Vagina (tissue), 2 donors: ENCODE data around the gene NUP62. TPM values are rescaled to one million over a fixed set of nuclear protein-coding genes. Genes with fewer than 3 reads are reported as not detected.

Experiments
- DNase-seq, 2 donors: peaks; one replicate each; pipeline ENCODE4 v3.0.0-alpha.2; 2017; ENCODE audit errors: extremely low spot score in 2 of 2
- H3K27ac ChIP-seq: fragments of 200-600 bp; sonication (generic); one replicate; pipeline ENCODE4 v1.5.1; 2019
- H3K27me3 ChIP-seq: fragments of 200-600 bp; sonication (generic); one replicate; pipeline ENCODE4 v1.5.1; 2019
- H3K36me3 ChIP-seq, 2 donors: fragments of 200-600 bp; sonication (generic); one replicate each; pipeline ENCODE4 v1.5.1; 2017 to 2019
- H3K4me1 ChIP-seq: fragments of 200-600 bp; sonication (generic); one replicate; pipeline ENCODE4 v1.5.1; 2019
- H3K4me3 ChIP-seq, 2 donors: fragments of 200-600 bp; sonication (generic); 1 replicate in 1 of 2; 2 replicates in 1 of 2; pipeline ENCODE4 v1.5.1; 2016 to 2019
- H3K9me3 ChIP-seq: fragments of 200-600 bp; sonication (generic); one replicate; pipeline ENCODE4 v1.5.1; 2019
- POLR2A ChIP-seq, 2 donors: fragments of 450-650 bp; IDR thresholded peaks; one replicate each; pipeline ENCODE4 v1.6.1; 2017; ENCODE audit warnings: antibody characterized with exemption in 2 of 2, mild to moderate bottlenecking in 2 of 2, moderate library complexity in 2 of 2
- POLR2AphosphoS5 ChIP-seq, 2 donors: sonication (generic); formaldehyde crosslinking; IDR thresholded peaks; one replicate each; pipeline ENCODE4 v1.9.0; 2017; ENCODE audit warnings: antibody characterized with exemption in 2 of 2, mild to moderate bottlenecking in 2 of 2, low read depth in 1 of 2; ENCODE audit not compliant: insufficient read depth in 1 of 2
- intact Hi-C: fragments of 100-400 bp; cut with DNase I; formaldehyde crosslinking; loops from one replicate; pipeline ENCODE4 v1.15.1; 2023
- total RNA-seq: library from RNA; depleted of rRNA; stranded (reverse); fragments of >200 nt; gene quantifications from one replicate; pipeline ENCODE4 v1.2.3, GENCODE V29; 2016
- TF ChIP-seq, protein P1 (sequence below), 3 experiments: fragments of 450-650 bp in 2 of 3; fragments of 200-600 bp in 1 of 3; sonication (generic) in 1 of 3; IDR thresholded peaks; one replicate each; pipeline ENCODE4 v1.5.1; 2017 to 2019; ENCODE audit warnings: antibody characterized with exemption in 3 of 3, mild to moderate bottlenecking in 2 of 3, moderate library complexity in 2 of 3

The NUP62 gene
- total RNA-seq, 1 donor from 2014 or later = 38.5 TPM

GRCh38 chr19:49940482-49940791 lies 11.1 kb upstream of the NUP62 start:
- Histone ChIP-seq H3K4me1 (peaks cover 9% of the 10 kb centered on the region), H3K9me3 (no peaks in the 10 kb centered on the region), H3K27ac (no peak overlapping the region), H3K36me3 (no peaks in the 10 kb centered on the region), H3K27me3 (no peaks in the 10 kb centered on the region), H3K4me3 (no peak overlapping the region)
- TF ChIP-seq POLR2AphosphoS5 (IDR thresholded peaks at IDR 0.05; ENCODE audit: insufficient read depth in 1 of 2, low read depth in 1 of 2) (no peak), POLR2A (IDR thresholded peaks at IDR 0.05) (no peak)
- TF ChIP-seq, protein P1, sequence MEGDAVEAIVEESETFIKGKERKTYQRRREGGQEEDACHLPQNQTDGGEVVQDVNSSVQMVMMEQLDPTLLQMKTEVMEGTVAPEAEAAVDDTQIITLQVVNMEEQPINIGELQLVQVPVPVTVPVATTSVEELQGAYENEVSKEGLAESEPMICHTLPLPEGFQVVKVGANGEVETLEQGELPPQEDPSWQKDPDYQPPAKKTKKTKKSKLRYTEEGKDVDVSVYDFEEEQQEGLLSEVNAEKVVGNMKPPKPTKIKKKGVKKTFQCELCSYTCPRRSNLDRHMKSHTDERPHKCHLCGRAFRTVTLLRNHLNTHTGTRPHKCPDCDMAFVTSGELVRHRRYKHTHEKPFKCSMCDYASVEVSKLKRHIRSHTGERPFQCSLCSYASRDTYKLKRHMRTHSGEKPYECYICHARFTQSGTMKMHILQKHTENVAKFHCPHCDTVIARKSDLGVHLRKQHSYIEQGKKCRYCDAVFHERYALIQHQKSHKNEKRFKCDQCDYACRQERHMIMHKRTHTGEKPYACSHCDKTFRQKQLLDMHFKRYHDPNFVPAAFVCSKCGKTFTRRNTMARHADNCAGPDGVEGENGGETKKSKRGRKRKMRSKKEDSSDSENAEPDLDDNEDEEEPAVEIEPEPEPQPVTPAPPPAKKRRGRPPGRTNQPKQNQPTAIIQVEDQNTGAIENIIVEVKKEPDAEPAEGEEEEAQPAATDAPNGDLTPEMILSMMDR (IDR thresholded peaks at IDR 0.05) = no peak
- DNase-seq = no peak
- intact Hi-C loops = no loop called here

DNA sequence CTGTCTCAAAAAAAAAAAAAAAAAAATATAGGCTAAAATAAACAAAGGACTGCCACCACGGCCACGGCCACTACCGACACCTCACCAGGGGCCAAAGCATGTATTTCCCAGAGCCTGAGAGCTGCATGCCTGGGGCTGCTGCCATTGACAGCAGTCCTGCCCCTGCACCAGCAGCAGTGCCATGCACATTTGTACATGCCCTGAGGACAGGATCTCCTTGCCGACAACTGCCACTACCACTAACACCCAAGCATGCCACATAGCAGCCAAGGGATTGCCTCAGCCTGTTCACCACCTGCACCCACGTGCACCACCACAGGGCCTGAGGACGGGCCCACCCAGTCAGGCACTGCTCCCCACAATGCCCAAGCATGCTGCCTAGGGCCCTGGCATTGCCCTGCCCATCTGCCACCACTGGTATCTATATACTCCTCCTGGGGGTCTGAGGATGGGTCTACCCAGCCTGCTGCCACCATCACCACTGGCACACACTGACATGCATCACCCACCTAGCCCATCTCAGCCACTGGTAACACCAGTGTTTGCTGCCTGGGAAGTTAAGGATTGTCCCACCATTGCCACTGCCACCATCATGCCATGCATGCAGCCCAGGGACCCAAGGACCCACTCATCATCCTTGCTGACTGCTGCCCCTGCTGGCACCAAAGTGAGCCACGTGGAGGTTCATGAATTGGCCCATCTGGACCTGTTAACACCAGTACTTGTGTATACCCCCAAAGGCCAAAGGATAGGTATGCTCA lies 10.6 kb upstream of the NUP62 start:
- no peaks in the 10 kb centered on the region for H3K9me3 ChIP-seq
- H3K4me3 ChIP-seq = no peak overlapping the region
- intact Hi-C loops = loop anchor here (5.0 kb wide), 1 partner anchor 42 kb away; no protein-coding TSS in a partner anchor
- no peak for DNase-seq
- H3K27me3 ChIP-seq = no peaks in the 10 kb centered on the region
- H3K4me1 ChIP-seq = peaks cover 9% of the 10 kb centered on the region
- H3K36me3 ChIP-seq = no peaks in the 10 kb centered on the region
- H3K27ac ChIP-seq = no peak overlapping the region
- TF ChIP-seq POLR2A (IDR thresholded peaks at IDR 0.05) (no peak), POLR2AphosphoS5 (IDR thresholded peaks at IDR 0.05; ENCODE audit: insufficient read depth in 1 of 2, low read depth in 1 of 2) (no peak)
- TF ChIP-seq, protein P1 (IDR thresholded peaks at IDR 0.05) = no peak

GRCh38 chr19:49938662-49939061 lies 9.4 kb upstream of the NUP62 start:
- intact Hi-C loops = loop anchor here (5.0 kb wide), 1 partner anchor 44 kb away; no protein-coding TSS in a partner anchor
- no peak for DNase-seq
- H3K4me1 ChIP-seq = peaks cover 9% of the 10 kb centered on the region
- TF ChIP-seq, protein P1 (IDR thresholded peaks at IDR 0.05) = no peak
- no peak for TF ChIP-seq POLR2AphosphoS5 (IDR thresholded peaks at IDR 0.05; ENCODE audit: insufficient read depth in 1 of 2, low read depth in 1 of 2)
- TF ChIP-seq POLR2A (IDR thresholded peaks at IDR 0.05) = no peak
- H3K27me3 ChIP-seq = no peaks in the 10 kb centered on the region
- no peaks in the 10 kb centered on the region for H3K36me3 ChIP-seq
- no peaks in the 10 kb centered on the region for H3K9me3 ChIP-seq
- no peak overlapping the region for H3K27ac ChIP-seq
- no peak overlapping the region for H3K4me3 ChIP-seq

DNA sequence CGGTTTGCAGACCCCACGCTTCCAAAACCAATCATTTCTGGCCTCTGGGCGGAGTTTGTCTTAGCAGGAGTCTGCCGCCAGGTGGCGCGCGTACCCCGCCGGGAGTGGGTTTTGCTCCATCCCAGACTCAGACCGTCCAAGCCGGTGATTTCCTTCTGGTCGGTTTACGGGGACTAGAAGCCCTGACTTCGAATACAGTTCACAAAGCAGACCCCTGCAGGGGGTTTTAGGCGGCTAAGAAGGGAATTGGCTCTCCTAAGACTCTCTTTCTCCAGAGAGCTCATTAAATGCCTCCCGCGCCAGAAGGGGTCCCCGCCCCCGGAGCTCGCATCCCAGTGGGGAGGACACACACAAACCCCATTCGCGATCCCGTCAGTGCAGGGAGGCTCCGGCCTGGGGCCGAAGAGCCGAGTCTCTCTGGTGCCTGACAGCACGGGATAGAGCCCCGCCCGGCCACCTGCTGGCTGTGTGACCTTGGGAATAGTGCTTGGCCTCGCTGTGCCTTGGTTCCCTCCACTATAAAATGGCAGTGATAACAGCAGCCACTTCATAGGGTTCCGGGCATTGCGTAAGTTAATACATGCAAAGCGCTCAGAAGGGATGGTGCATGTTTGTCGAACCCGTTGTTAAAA lies 8.6 kb upstream of the NUP62 start:
- peak overlapping the region in 1 of 2 donors; percentile 21 for H3K4me3 ChIP-seq
- H3K27ac ChIP-seq = no peak overlapping the region
- no peaks in the 10 kb centered on the region for H3K9me3 ChIP-seq
- intact Hi-C loops = loop anchor here (5.0 kb wide), 1 partner anchor 44 kb away; no protein-coding TSS in a partner anchor
- H3K4me1 ChIP-seq = peaks cover 9% of the 10 kb centered on the region
- TF ChIP-seq POLR2AphosphoS5 (IDR thresholded peaks at IDR 0.05; ENCODE audit: insufficient read depth in 1 of 2, low read depth in 1 of 2) (peak in 1 of 2 donors; percentile 45), POLR2A (IDR thresholded peaks at IDR 0.05) (no peak)
- TF ChIP-seq, protein P1 (IDR thresholded peaks at IDR 0.05) = peak; percentile 92 to 93 (median 92)
- H3K27me3 ChIP-seq = no peaks in the 10 kb centered on the region
- DNase-seq = no peak
- no peaks in the 10 kb centered on the region for H3K36me3 ChIP-seq

- H3K27me3 ChIP-seq = no peaks in the 10 kb centered on the region
- H3K27ac ChIP-seq = no peak overlapping the region
- H3K4me1 ChIP-seq = peaks cover 9% of the 10 kb centered on the region
- no peak for DNase-seq
- no peaks in the 10 kb centered on the region for H3K36me3 ChIP-seq
- no peaks in the 10 kb centered on the region for H3K9me3 ChIP-seq
- no peak for TF ChIP-seq POLR2A (IDR thresholded peaks at IDR 0.05)
- TF ChIP-seq POLR2AphosphoS5 (IDR thresholded peaks at IDR 0.05; ENCODE audit: insufficient read depth in 1 of 2, low read depth in 1 of 2) = no peak
- TF ChIP-seq, protein P1 (IDR thresholded peaks at IDR 0.05) = no peak
- no peak overlapping the region for H3K4me3 ChIP-seq
- intact Hi-C loops = loop anchor here (5.0 kb wide), 1 partner anchor 46 kb away; no protein-coding TSS in a partner anchor
Observed at GRCh38 chr19:49936549-49936948, 7.2 kb upstream of the NUP62 start.
